ENCODE measurements around the gene PNMT.

GRCh38 chr17:39624313-39624712 is 43.9 kb upstream of the PNMT start:
- TF ChIP-seq EZH2 (IDR thresholded peaks at IDR 0.05; ENCODE audit: borderline replicate concordance, insufficient read depth, low read depth, low read length, poor library complexity, severe bottlenecking) (no peak), CTCF (IDR thresholded peaks at IDR 0.05) (no peak)
